IMR-90 (cell line): ENCODE data around the gene FAM217B. TPM values are rescaled to one million over a fixed set of nuclear protein-coding genes. Genes with fewer than 3 reads are reported as not detected.

Experiments used
- ATAC-seq: fragments of 200-7000 bp; cut with Tn5 transposase; 2 replicates; pipeline ENCODE4 v1.9.1; 2020; ENCODE audit warnings: low read depth, mild to moderate bottlenecking, moderate library complexity
- BruUV-seq: library from RNA; stranded (reverse); fragments of 400-500 nt; replicated peaks from 2 replicates; lab custom pipeline; 2021; lab: Mats Ljungman, UMichigan
- CTCF ChIA-PET: fragments of 300-600 bp; formaldehyde crosslinking; extraction: SDS; loops from one replicate; lab custom pipeline; 2021; ENCODE audit warnings: antibody characterized with exemption; lab: Yijun Ruan, JAX
- POLR2A ChIA-PET: fragments of 300-600 bp; sonication (Branson Sonifier 250); formaldehyde crosslinking; loops from one replicate; lab custom pipeline; 2022; ENCODE audit warnings: antibody characterized with exemption; ENCODE audit not compliant: unreplicated experiment; lab: Charles Lee
- DNase-seq: peaks from one replicate; pipeline ENCODE4 v3.0.0; 2013
- H2AFZ ChIP-seq: replicated peaks from 2 replicates; pipeline ENCODE3; 2013; ENCODE audit warnings: low read length, mild to moderate bottlenecking; ENCODE audit not compliant: poor library complexity
- H2AK5ac ChIP-seq: 2 replicates; pipeline ENCODE4 v1.6.1; 2013; ENCODE audit warnings: low read depth, low read length, inconsistent platforms
- H2AK9ac ChIP-seq: replicated peaks from 2 replicates; pipeline ENCODE3; 2013; ENCODE audit warnings: mild to moderate bottlenecking, low read depth, low read length, moderate library complexity; ENCODE audit not compliant: poor library complexity
- H2BK120ac ChIP-seq: 2 replicates; pipeline ENCODE4 v1.6.1; 2013; ENCODE audit warnings: low read depth, low read length, inconsistent platforms
- H2BK15ac ChIP-seq: 3 replicates; pipeline ENCODE4 v1.6.1; 2013; ENCODE audit warnings: low read depth, low read length, inconsistent platforms
- H2BK20ac ChIP-seq: 2 replicates; pipeline ENCODE4 v1.6.1; 2013; ENCODE audit warnings: low read depth, mild to moderate bottlenecking, inconsistent platforms, low read length, moderate library complexity
- H2BK5ac ChIP-seq: 2 replicates; pipeline ENCODE4 v1.6.1; 2013; ENCODE audit warnings: mild to moderate bottlenecking, low read depth, low read length, inconsistent platforms; ENCODE audit not compliant: poor library complexity, severe bottlenecking
- H3K14ac ChIP-seq: replicated peaks from 2 replicates; pipeline ENCODE4 v1.6.1; 2013; ENCODE audit warnings: low read depth, low read length, inconsistent platforms
- H3K18ac ChIP-seq: 2 replicates; pipeline ENCODE4 v1.6.1; 2013; ENCODE audit warnings: low read depth, low read length, control low read depth
- H3K23ac ChIP-seq: 2 replicates; pipeline ENCODE4 v1.6.1; 2013; ENCODE audit warnings: low read depth, low read length, inconsistent platforms
- H3K27ac ChIP-seq: 2 replicates; pipeline ENCODE4 v1.5.1; 2013; ENCODE audit warnings: mild to moderate bottlenecking, control low read depth, low read length; ENCODE audit not compliant: insufficient read depth
- H3K27me3 ChIP-seq: 2 replicates; pipeline ENCODE4 v1.6.1; 2013; ENCODE audit warnings: low read length; ENCODE audit not compliant: control insufficient read depth, insufficient read depth
- H3K36me3 ChIP-seq: 2 replicates; pipeline ENCODE4 v1.6.1; 2013; ENCODE audit warnings: low read length, mixed read lengths; ENCODE audit not compliant: control insufficient read depth, insufficient read depth
- H3K4ac ChIP-seq: 2 replicates; pipeline ENCODE4 v1.6.1; 2013; ENCODE audit warnings: low read depth, low read length, inconsistent platforms
- H3K4me1 ChIP-seq: 2 replicates; pipeline ENCODE4 v1.6.1; 2013; ENCODE audit warnings: low read length, mixed read lengths; ENCODE audit not compliant: control insufficient read depth, insufficient read depth
- H3K4me2 ChIP-seq: 2 replicates; pipeline ENCODE4 v1.6.1; 2013; ENCODE audit warnings: low read depth, mild to moderate bottlenecking, control low read depth, low read length, moderate library complexity
- H3K4me3 ChIP-seq: 2 replicates; pipeline ENCODE4 v1.5.1; 2013; ENCODE audit warnings: low read depth, mild to moderate bottlenecking, control low read depth, low read length, moderate library complexity; ENCODE audit not compliant: insufficient read depth
- H3K56ac ChIP-seq: 2 replicates; pipeline ENCODE4 v1.6.1; 2013; ENCODE audit warnings: low read length, inconsistent platforms; ENCODE audit not compliant: insufficient read depth; ENCODE audit errors: extremely low read depth
- H3K79me1 ChIP-seq, 2 experiments: 2 replicates each; pipeline ENCODE4 v1.6.1; 2013; ENCODE audit warnings: low read length in 2 of 2, inconsistent platforms in 1 of 2, low read depth in 1 of 2
- H3K9ac ChIP-seq: 2 replicates; pipeline ENCODE4 v1.6.1; 2013; ENCODE audit warnings: low read depth, low read length, control low read depth
- H3K9me1 ChIP-seq: 2 replicates; pipeline ENCODE4 v1.6.1; 2013; ENCODE audit warnings: low read length, inconsistent platforms; ENCODE audit not compliant: insufficient read depth
- H3K9me3 ChIP-seq: 2 replicates; pipeline ENCODE4 v1.6.1; 2013; ENCODE audit warnings: low read length; ENCODE audit not compliant: control insufficient read depth, insufficient read depth
- H4K20me1 ChIP-seq: 2 replicates; pipeline ENCODE4 v1.6.1; 2013; ENCODE audit warnings: low read length, inconsistent platforms; ENCODE audit not compliant: insufficient read depth
- H4K5ac ChIP-seq: 2 replicates; pipeline ENCODE4 v1.6.1; 2013; ENCODE audit warnings: mild to moderate bottlenecking, low read depth, low read length, control low read depth
- H4K8ac ChIP-seq, 2 experiments: 2 replicates each; pipeline ENCODE4 v1.6.1; 2013; ENCODE audit warnings: low read depth in 2 of 2, low read length in 2 of 2, control low read depth in 1 of 2, inconsistent platforms in 1 of 2
- H4K91ac ChIP-seq: 2 replicates; pipeline ENCODE4 v1.6.1; 2013; ENCODE audit warnings: low read depth, low read length, inconsistent platforms; ENCODE audit not compliant: insufficient read depth
- FOS ChIP-seq: fragments of 150-350 bp; IDR thresholded peaks from 2 replicates; pipeline ENCODE4 v1.6.1; 2016; ENCODE audit warnings: low read depth, low read length
- WGBS, 2 experiments: methylation state at CpG; one replicate each; pipeline versions ENCODE4 v1.1.5 to v1.1.7; 2013; ENCODE audit warnings: missing lambda C conversion rate in 2 of 2; ENCODE audit not compliant: insufficient read length in 1 of 2; ENCODE audit errors: extremely low coverage in 2 of 2; 5-methylcytosine and 5-hydroxymethylcytosine counted together
- dilution Hi-C: fragments of 300-500 bp; cut with HindIII; formaldehyde crosslinking; loops from one replicate; pipeline ENCODE4 v1.14.3; 2018; ENCODE audit warnings: low sequenced_read_pairs; ENCODE audit not compliant: unreplicated experiment
- in situ Hi-C: fragments of 300-500 bp; cut with MboI; formaldehyde crosslinking; loops from 3 replicates; pipeline ENCODE4 v1.14.3; 2019; ENCODE audit warnings: low sequenced_read_pairs, inconsistent platforms, mixed read lengths
- intact Hi-C: fragments of 100-400 bp; cut with micrococcal nuclease; formaldehyde crosslinking; loops from 2 replicates; pipeline ENCODE4 v1.10.0; 2022
- polyA plus RNA-seq, 3 experiments: library from polyadenylated mRNA; depleted of rRNA; stranded (reverse); fragments of >200 nt; gene quantifications; 2 replicates each; pipeline ENCODE4 v1.2.3, GENCODE V29; 2012; ENCODE audit warnings: low replicate concordance in 1 of 3
- total RNA-seq: library from RNA; depleted of rRNA; stranded (reverse); fragments of >200 nt; gene quantifications from 2 replicates; pipeline ENCODE4 v1.2.3, GENCODE V29; 2012; rRNA removed

Gene FAM217B
- total and polyA plus RNA-seq, 2 of the 4 experiments (the other 2 are of a cell fraction) = 3.0 to 3.9 TPM

DNA sequence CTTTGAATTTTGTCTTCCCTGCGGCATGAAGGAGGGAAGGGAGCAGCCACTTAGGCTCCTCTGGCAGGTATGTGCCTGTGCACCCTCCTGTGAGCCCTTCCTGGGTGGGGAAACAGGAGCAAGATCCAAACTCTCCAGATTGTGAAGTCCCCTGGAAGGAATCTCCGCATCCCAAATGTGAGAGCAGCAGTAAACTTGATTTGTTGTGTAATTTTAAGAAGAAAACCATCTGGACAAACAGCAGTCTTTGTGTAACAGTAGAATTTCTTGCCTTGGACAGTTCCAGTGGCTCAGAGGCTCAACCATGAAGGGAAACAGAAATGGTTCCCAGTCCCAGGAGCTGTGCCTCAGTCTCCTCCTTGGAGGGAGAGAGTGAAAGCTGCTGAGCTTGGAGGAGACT lies 57.7 kb downstream of the FAM217B start:
- CTCF ChIA-PET = no interaction called here
- 17% methylated on average over 1 of the region's 2 CpGs; no CpG with 5 or more reads in 1 of the 2 experiments for WGBS, 2 experiments
- no peak for ATAC-seq
- dilution Hi-C loops = no loop called here
- no peaks in the 10 kb centered on the region for H4K20me1 ChIP-seq
- no peak overlapping the region for H2AK5ac ChIP-seq
- H4K91ac ChIP-seq = no peak overlapping the region
- no peak overlapping the region for H3K4me3 ChIP-seq
- H3K18ac ChIP-seq = no peak overlapping the region
- no peak overlapping the region for H2AK9ac ChIP-seq
- H3K4me2 ChIP-seq = no peak overlapping the region
- H2AFZ ChIP-seq = no peak overlapping the region
- H2BK15ac ChIP-seq = no peak overlapping the region
- H3K4me1 ChIP-seq = no peaks in the 10 kb centered on the region
- H3K9ac ChIP-seq = no peak overlapping the region
- H3K4ac ChIP-seq = no peak overlapping the region
- no peak overlapping the region for H2BK20ac ChIP-seq
- H2BK120ac ChIP-seq = no peak overlapping the region
- no peak overlapping the region for H2BK5ac ChIP-seq
- no peaks in the 10 kb centered on the region for H3K79me1 ChIP-seq
- no peak overlapping the region for H4K5ac ChIP-seq
- H3K14ac ChIP-seq = no peak overlapping the region
- no peak overlapping the region for H3K23ac ChIP-seq
- TF ChIP-seq FOS = no peak
- no TSS peak for BruUV-seq
- peaks cover 14% of the 10 kb centered on the region; the same call in 1 of the 2 replicates for H3K27me3 ChIP-seq
- POLR2A ChIA-PET = no interaction called here
- H3K27ac ChIP-seq = no peak overlapping the region
- no peaks in the 10 kb centered on the region for H3K36me3 ChIP-seq
- intact Hi-C loops = no loop called here
- H3K9me1 ChIP-seq = no peaks in the 10 kb centered on the region
- no peak overlapping the region for H4K8ac ChIP-seq
- no peak overlapping the region for H3K56ac ChIP-seq
- in situ Hi-C loops = no loop called here
- DNase-seq = no peak
- H3K9me3 ChIP-seq = no peaks in the 10 kb centered on the region

Other genes with a start within 250 kb of the FAM217B start
- gene SYCP2, start 6.8 kb upstream of the FAM217B start, total RNA-seq = 0.18 and 0.56 TPM in 2 replicates
- 0.22 and 0.31 TPM in 2 replicates for gene SYCP2, start 6.8 kb upstream of the FAM217B start, polyA plus RNA-seq (2012; rRNA removed)
- gene PPP1R3D, start 84 bp upstream of the FAM217B start, total RNA-seq = 2.7 and 4.7 TPM in 2 replicates
- 1.6 and 1.7 TPM in 2 replicates for gene PPP1R3D, start 84 bp upstream of the FAM217B start, polyA plus RNA-seq (2012; rRNA removed)
- gene CDH26, start 18.0 kb downstream of the FAM217B start, total RNA-seq = not detected in 2 replicates
- gene CDH26, start 18.0 kb downstream of the FAM217B start, polyA plus RNA-seq (2012; rRNA removed) = not detected in 2 replicates